ENCODE results near the gene FBXO15.
A peak's percentile ranks its signal among the peaks of the same experiment; 100 is the strongest.

Gene FBXO15

GRCh38 chr18:74040459-74041332 lies 106.9 kb downstream of the FBXO15 start:
- DNase-seq = peak; percentile 23

GRCh38 chr18:74040008-74040407 lies 107.6 kb downstream of the FBXO15 start:
- no peak for DNase-seq

GRCh38 chr18:74029161-74029560 lies 118.5 kb downstream of the FBXO15 start:
- DNase-seq = no peak

Measured in EL (cell line).